IPS-20b (cell line): ENCODE results near the gene PRG2.

Experiments
- H3K27ac ChIP-seq: one replicate; pipeline ENCODE4 v1.5.1; 2013; ENCODE audit warnings: low read length
- H3K27me3 ChIP-seq: 2 replicates; pipeline ENCODE4 v1.6.1; 2013; ENCODE audit warnings: mild to moderate bottlenecking, low read length, inconsistent platforms; ENCODE audit not compliant: insufficient read depth
- H3K36me3 ChIP-seq: 2 replicates; pipeline ENCODE4 v1.6.1; 2013; ENCODE audit warnings: low read depth, mild to moderate bottlenecking, inconsistent platforms, low read length, moderate library complexity; ENCODE audit not compliant: insufficient read depth
- H3K4me1 ChIP-seq: 2 replicates; pipeline ENCODE4 v1.6.1; 2013; ENCODE audit warnings: mild to moderate bottlenecking, control low read depth, inconsistent platforms, low read length, moderate library complexity; ENCODE audit not compliant: insufficient read depth
- H3K4me3 ChIP-seq: 2 replicates; pipeline ENCODE4 v1.5.1; 2013; ENCODE audit warnings: mild to moderate bottlenecking, low read length, inconsistent platforms
- H3K9ac ChIP-seq: 2 replicates; pipeline ENCODE4 v1.6.1; 2013; ENCODE audit warnings: low read depth, mild to moderate bottlenecking, inconsistent platforms, low read length, moderate library complexity
- H3K9me3 ChIP-seq: 2 replicates; pipeline ENCODE4 v1.6.1; 2013; ENCODE audit warnings: mild to moderate bottlenecking, low read depth, low read length, inconsistent platforms; ENCODE audit not compliant: insufficient read depth

Gene PRG2

DNA sequence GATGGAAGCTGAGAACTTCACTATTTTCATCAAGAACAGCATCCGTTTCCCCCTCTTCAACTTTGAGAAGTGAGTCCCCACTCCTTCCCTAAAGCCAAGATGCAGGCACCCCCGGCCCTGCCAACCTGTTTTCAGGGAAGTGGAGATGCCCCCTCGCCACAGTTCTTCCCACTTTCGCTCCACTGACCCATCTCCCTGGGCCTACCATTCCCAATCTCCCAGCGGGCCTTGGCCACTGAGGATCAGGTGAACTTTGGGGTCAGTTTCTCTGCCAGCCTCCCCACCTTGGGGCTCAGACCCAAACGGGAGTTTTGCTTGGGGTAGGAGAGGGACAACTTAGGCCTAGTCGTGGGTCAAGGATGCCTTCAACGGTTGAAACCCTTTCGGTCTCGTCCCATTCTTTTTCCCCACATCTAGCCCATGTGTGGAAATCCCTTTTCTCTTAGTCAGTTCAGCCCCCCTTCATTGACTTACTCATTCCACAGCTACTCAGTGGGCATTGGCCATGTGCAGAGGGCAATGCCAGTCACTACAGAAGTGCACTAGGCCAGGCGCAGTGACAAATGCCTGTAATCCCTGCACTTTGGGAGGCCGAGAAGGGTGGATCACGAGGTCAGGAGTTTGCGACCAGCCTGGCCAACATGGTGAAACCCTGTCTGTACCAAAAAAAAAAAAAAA, 41.7 kb downstream of the PRG2 start:
- Histone ChIP-seq H3K9me3 (peaks cover 6% of the 10 kb centered on the region; the same call in 1 of the 2 replicates), H3K27me3 (0 out of 2 replicates have a peak, but pooled peaks cover 16% of the 10 kb centered on the region), H3K4me3 (no peak overlapping the region), H3K36me3 (no peaks in the 10 kb centered on the region), H3K9ac (no peak overlapping the region), H3K4me1 (peaks cover 6% of the 10 kb centered on the region; the same call in 1 of the 2 replicates), H3K27ac (no peak overlapping the region)

DNA sequence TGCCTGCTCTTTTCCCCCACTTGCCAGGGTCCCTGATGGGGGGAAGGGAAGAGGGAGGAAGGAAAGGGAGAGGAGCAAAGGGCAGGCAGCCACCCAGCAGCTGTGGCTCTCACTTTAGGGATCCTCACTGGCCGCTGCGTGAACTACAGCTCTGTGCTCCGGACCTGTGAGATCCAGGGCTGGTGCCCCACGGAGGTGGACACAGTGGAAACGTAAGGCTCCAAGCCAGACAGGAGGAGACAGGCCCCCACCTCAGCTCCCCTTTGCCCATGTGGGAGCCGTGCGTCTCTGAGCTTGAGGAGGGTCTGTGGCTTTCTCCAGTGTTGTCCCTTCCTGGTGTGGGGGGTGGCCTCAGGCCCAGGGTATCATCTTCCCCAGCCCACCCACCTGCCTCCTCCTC, 42.4 kb downstream of the PRG2 start:
- Histone ChIP-seq H3K9ac (no peak overlapping the region), H3K27ac (no peak overlapping the region), H3K36me3 (no peaks in the 10 kb centered on the region)

DNA sequence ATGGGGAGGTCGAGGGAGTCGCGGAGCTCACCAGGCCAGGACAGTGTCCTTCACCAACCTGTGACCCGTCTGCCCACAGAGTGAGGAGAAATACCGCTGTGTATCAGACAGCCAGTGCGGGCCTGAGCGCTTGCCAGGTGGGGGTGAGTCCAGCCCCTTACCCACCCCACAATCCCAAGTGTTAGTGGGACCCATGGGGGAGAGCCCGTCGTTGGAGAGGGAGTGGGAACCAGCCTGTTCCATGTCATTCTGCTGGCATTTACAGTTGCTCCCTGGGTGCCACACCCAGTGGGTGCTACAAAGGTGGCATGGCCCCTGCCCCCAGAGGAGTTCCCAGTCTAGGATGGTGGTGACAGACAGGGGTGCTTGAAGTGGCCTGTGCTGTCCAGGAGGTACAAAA, 43.1 kb downstream of the PRG2 start:
- no peak overlapping the region for H3K27ac ChIP-seq
- H3K4me3 ChIP-seq, result no peak overlapping the region
- H3K4me1 ChIP-seq, result peaks cover 6% of the 10 kb centered on the region; the same call in 1 of the 2 replicates
- no peaks in the 10 kb centered on the region for H3K36me3 ChIP-seq
- H3K9me3 ChIP-seq, result peaks cover 6% of the 10 kb centered on the region; the same call in 1 of the 2 replicates
- H3K9ac ChIP-seq, result no peak overlapping the region
- 0 out of 2 replicates have a peak, but pooled peaks cover 16% of the 10 kb centered on the region for H3K27me3 ChIP-seq

More for the DNA sequence above, 42.4 kb downstream of the PRG2 start:
- Histone ChIP-seq H3K4me3 (no peak overlapping the region), H3K4me1 (peaks cover 5% of the 10 kb centered on the region; the same call in 1 of the 2 replicates), H3K9me3 (peaks cover 6% of the 10 kb centered on the region; the same call in 1 of the 2 replicates), H3K27me3 (0 out of 2 replicates have a peak, but pooled peaks cover 16% of the 10 kb centered on the region)

DNA sequence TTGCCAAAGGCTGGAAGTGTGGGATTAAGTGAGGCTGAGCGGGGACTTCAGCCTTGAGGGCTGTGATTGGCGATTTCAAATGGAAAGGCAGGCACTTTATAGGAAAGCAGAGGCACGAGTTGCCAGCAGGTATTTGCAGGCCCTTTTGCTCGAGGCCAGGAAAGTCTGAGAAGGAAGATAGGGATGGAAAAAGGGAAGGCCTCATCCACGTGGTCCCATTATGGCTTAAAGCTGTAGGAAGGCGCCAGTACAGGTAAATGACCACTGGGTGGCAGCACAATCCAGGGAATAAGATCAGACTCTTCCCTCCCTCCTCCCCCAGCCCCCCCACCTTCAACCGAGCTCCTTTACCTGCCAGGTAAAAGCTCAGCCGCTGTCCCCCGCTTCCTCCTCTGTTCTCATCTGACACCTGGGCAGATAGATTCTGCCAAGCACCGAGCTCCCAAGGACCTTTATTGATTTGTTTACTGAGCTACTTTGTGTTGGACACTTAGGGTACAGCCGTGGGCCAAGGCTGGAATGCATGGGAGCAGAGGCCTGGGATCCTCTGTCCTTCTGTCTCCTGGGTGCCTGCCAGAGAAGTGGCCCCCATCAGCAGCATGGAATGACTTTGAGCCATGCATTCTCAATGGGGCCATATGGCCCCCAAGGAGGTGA, 44.8 kb downstream of the PRG2 start:
- Histone ChIP-seq H3K27ac (no peak overlapping the region), H3K27me3 (peaks cover 21% of the 10 kb centered on the region), H3K9me3 (no peaks in the 10 kb centered on the region), H3K4me3 (no peak overlapping the region), H3K4me1 (peaks cover 6% of the 10 kb centered on the region; the same call in 1 of the 2 replicates), H3K36me3 (no peaks in the 10 kb centered on the region), H3K9ac (peak overlapping the region; percentile 39; the same call in 1 of the 2 replicates)

DNA sequence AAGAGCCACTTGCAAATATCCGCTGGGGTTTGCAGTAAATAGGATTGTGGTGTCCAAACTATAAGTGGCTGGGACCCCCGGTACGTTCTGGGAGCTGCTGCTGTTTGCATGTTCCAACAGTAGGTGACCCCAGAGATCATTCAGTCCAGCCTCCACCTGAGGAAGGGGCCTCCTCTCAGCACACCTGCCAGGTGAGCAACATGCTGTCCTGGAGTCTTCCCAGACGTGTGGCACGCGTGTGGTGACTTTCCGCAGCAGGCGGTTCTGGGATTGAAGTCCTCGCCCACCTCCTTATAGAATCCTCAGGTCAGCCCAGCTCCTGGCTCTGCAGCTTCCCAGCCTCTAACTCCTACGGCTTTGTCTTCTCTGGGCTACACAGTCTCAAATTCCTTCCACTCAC, 45.6 kb downstream of the PRG2 start:
- H3K27ac ChIP-seq, result no peak overlapping the region
- H3K9me3 ChIP-seq, result no peaks in the 10 kb centered on the region
- H3K4me3 ChIP-seq, result no peak overlapping the region
- peak overlapping the region; percentile 39; the same call in 1 of the 2 replicates for H3K9ac ChIP-seq
- peaks cover 6% of the 10 kb centered on the region; the same call in 1 of the 2 replicates for H3K4me1 ChIP-seq
- H3K36me3 ChIP-seq, result no peaks in the 10 kb centered on the region
- H3K27me3 ChIP-seq, result peaks cover 27% of the 10 kb centered on the region

DNA sequence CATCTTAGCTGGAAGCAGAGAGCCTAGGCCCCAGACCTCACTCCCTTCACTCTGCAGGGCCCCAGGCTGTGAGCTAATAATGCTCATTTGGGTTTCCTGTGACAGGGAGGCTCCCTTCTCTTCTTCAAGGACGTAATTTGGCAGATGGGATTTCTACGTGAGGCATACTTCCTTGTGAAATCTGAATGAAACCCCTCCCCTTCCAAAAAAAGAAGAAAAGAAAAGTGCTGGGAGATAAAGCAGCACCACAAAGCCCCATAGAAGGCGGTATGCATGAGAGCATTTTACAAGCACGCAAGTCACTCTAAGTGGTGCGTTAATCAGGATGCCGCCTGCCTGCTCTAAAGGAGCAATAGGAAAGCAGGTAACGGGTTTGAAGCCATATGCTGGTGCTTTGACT, 46.6 kb downstream of the PRG2 start:
- H3K9me3 ChIP-seq, result no peaks in the 10 kb centered on the region
- H3K36me3 ChIP-seq, result no peaks in the 10 kb centered on the region
- H3K9ac ChIP-seq, result no peak overlapping the region
- no peak overlapping the region for H3K27ac ChIP-seq
- H3K27me3 ChIP-seq, result peaks cover 37% of the 10 kb centered on the region
- H3K4me3 ChIP-seq, result no peak overlapping the region
- peaks cover 11% of the 10 kb centered on the region for H3K4me1 ChIP-seq

DNA sequence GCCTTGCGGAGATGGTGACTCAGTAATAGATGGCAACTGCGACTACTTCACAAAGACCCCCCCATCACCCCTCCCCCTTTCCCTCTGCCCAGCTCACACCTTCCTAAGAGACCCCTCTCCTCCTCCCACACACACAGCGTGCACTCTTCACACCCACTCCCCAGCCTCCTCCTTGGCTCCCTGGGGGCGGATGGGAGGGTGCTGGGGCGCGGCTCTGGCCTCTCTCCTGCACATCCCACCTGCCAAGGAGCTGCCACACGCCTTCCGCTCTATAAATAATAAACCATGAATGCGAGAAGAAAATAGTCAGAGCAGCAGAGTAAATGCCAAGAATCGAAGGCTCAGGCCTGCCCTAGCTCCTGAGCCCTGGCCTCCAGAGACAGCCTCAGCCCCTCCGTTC, 47.7 kb downstream of the PRG2 start:
- Histone ChIP-seq H3K27me3 (peaks cover 36% of the 10 kb centered on the region), H3K9me3 (no peaks in the 10 kb centered on the region), H3K9ac (no peak overlapping the region), H3K27ac (no peak overlapping the region), H3K4me3 (no peak overlapping the region), H3K4me1 (peaks cover 11% of the 10 kb centered on the region), H3K36me3 (no peaks in the 10 kb centered on the region)

DNA sequence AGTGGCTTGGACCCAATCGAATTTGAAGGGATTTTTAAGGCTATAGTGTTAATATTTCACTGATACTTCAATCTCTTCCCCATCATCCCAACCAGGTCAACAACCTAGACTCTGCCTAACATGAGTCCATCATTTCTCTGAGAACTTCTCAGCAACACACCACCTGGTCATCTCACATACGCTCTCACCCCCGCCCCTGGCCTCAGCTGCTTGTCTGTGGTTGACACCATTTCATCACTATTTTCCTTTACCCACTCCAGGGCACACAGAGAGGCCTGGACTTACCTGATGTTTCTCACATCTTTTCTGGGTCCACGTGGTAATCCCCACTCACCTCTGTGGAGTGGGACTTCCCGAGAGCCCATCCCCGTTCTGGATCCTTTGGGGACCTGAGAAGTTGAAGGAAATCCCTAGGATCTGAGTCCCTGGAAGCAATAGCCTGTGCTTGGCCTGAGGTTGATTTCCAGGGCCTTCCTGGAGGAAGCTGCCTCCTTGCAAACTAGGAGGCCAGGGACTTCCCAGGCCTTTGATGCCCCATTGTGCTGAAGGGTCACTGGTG, 49.1 kb downstream of the PRG2 start:
- no peak overlapping the region for H3K9ac ChIP-seq
- peaks cover 11% of the 10 kb centered on the region for H3K4me1 ChIP-seq
- no peaks in the 10 kb centered on the region for H3K36me3 ChIP-seq
- no peak overlapping the region for H3K4me3 ChIP-seq
- no peaks in the 10 kb centered on the region for H3K9me3 ChIP-seq
- H3K27ac ChIP-seq, result no peak overlapping the region
- H3K27me3 ChIP-seq, result peaks cover 26% of the 10 kb centered on the region

DNA sequence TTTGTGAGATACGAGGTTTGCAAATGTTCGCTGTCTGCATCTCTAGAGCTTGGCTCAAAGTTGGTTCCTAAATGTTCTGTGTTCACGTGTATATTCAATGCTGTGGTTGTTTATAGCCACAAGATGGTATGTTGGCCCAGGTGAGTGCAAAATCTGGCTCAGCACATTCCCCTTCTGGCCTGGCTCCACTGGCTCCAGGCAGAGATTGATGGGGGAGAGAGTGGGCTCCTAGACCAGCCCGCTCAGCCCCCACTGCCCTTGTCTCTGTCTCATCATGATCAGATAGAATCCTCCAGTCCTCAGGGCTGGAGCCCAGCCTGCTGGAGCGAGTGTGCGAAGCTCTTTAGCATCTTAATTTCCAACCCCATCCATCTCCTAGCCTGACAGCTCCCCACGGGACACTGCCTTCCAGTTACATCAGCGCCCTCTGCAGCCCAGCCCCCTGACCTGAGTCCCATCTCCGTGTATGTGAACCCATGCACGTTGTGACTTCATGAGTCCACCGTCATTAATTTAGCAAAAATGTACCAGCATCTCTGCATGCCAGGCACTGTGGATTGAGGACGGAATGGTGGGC, 50.3 kb downstream of the PRG2 start:
- Histone ChIP-seq H3K4me3 (no peak overlapping the region), H3K27ac (no peak overlapping the region), H3K9ac (no peak overlapping the region), H3K9me3 (no peaks in the 10 kb centered on the region), H3K4me1 (peaks cover 14% of the 10 kb centered on the region), H3K27me3 (peaks cover 24% of the 10 kb centered on the region), H3K36me3 (no peaks in the 10 kb centered on the region)

DNA sequence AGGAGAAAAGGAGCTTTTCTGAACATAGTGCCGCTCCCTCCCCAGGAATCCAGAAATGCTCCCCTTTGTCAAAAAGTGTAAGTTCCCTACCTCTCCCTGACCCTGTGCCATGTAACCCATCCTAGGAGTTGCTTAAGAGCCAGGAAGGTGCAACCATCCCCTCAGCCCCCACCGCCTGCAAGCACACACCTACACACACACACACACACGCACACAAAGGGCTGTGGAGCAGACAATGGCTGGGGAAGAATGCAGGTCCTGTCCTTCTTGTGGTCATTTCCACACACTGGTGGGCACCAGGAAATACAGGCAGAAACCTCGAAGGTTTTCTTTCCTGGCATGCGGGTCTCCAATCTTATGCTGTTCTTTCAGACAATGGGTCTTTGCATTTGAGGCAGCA, 51.1 kb downstream of the PRG2 start:
- no peak overlapping the region for H3K4me3 ChIP-seq
- no peak overlapping the region for H3K27ac ChIP-seq
- no peak overlapping the region for H3K9ac ChIP-seq
- H3K9me3 ChIP-seq, result no peaks in the 10 kb centered on the region
- peaks cover 21% of the 10 kb centered on the region for H3K4me1 ChIP-seq
- peaks cover 7% of the 10 kb centered on the region for H3K36me3 ChIP-seq
- peaks cover 21% of the 10 kb centered on the region for H3K27me3 ChIP-seq

DNA sequence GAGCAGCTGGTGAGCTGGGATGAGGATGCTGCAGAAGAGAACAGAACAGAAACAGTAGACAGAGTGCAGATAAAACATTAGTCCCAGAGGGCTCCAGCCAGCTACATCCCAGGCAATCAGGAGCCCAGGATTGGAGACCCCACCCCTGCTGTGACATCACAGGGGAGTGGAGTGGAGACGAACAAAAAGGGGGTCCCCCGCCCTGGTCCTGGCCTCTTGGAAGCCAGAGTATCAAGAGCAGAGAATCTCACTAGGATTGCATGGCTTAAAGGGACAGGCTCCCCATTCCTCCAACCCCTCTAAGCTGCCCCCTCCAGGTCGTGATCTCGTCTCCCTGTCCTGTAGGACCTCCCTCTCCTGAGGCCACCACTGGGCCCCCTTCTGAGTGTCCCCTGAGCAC, 52.3 kb downstream of the PRG2 start, which contains the start of gene P2RX3:
Gene P2RX3, plus strand, starts transcription at position 211 of the 400 bp plus-strand sequence. CDS start 199 bp downstream, outside the sequence.
- no peaks in the 10 kb centered on the region for H3K9me3 ChIP-seq
- H3K9ac ChIP-seq, result no peak within 1 kb of the TSS
- H3K27ac ChIP-seq, result no peak within 1 kb of the TSS
- peaks cover 19% of the 10 kb centered on the region for H3K36me3 ChIP-seq
- no peak within 1 kb of the TSS for H3K4me3 ChIP-seq
- H3K27me3 ChIP-seq, result peaks cover 21% of the 10 kb centered on the region
- peaks cover 17% of the 10 kb centered on the region for H3K4me1 ChIP-seq
